Measurements from ENCODE around the gene SETD9.

The SETD9 gene

GRCh38 chr5:56934325-56934724, 24.9 kb downstream of the SETD9 start:
- no peak for DNase-seq (ENCODE audit: low spot score)

- DNase-seq (ENCODE audit: low spot score), result no peak
Measured at GRCh38 chr5:56938858-56939257, 29.5 kb downstream of the SETD9 start.

GRCh38 chr5:56941981-56942380, 32.6 kb downstream of the SETD9 start:
- DNase-seq (ENCODE audit: low spot score), result no peak

- DNase-seq (ENCODE audit: low spot score), result no peak
Measured at GRCh38 chr5:56947052-56947451, 37.7 kb downstream of the SETD9 start.

GRCh38 chr5:56950626-56951125, 41.3 kb downstream of the SETD9 start:
- peak; percentile 77 for DNase-seq (ENCODE audit: low spot score)

- peak; percentile 18 for DNase-seq (ENCODE audit: low spot score)
Measured at GRCh38 chr5:56951126-56951945, 41.9 kb downstream of the SETD9 start.

GRCh38 chr5:56951946-56952691, 42.7 kb downstream of the SETD9 start, which contains the start of gene MIER3:
MIER3 (minus strand) TSS chr5:56952123; CDS start chr5:56952102, 21 bp downstream.
- DNase-seq (ENCODE audit: low spot score), result peak; percentile 76

- no peak for DNase-seq (ENCODE audit: low spot score)
Measured at GRCh38 chr5:56954262-56954661, 44.9 kb downstream of the SETD9 start.

- no peak for DNase-seq (ENCODE audit: low spot score)
Measured at GRCh38 chr5:56958595-56958994, 49.2 kb downstream of the SETD9 start.

GRCh38 chr5:56959326-56959725, 49.9 kb downstream of the SETD9 start:
- no peak for DNase-seq (ENCODE audit: low spot score)

GRCh38 chr5:56961746-56962145, 52.4 kb downstream of the SETD9 start:
- DNase-seq (ENCODE audit: low spot score), result no peak

GRCh38 chr5:56962286-56962685, 52.9 kb downstream of the SETD9 start:
- no peak for DNase-seq (ENCODE audit: low spot score)

- no peak for DNase-seq (ENCODE audit: low spot score)
Measured at GRCh38 chr5:56963246-56963645, 53.9 kb downstream of the SETD9 start.

- no peak for DNase-seq (ENCODE audit: low spot score)
Measured at GRCh38 chr5:56964173-56964572, 54.8 kb downstream of the SETD9 start.
